Adipose tissue (tissue), 3 donors: ENCODE data around the gene ZNF428. TPM values are rescaled to one million over a fixed set of nuclear protein-coding genes. Genes with fewer than 3 reads are reported as not detected.

ENCODE experiments used
- H3K27ac ChIP-seq: one replicate; pipeline ENCODE4 v1.5.1; 2013; ENCODE audit warnings: low read depth, low read length
- WGBS, 3 donors: extraction: QIAGEN DNeasy Blood & Tissue Kit; methylation state at CpG; one replicate each; pipeline ENCODE4 v1.1.7; 2013; 5-methylcytosine and 5-hydroxymethylcytosine counted together
- polyA plus RNA-seq, 3 donors: library from polyadenylated mRNA; stranded (reverse); fragments of 200-250 nt; gene quantifications; one replicate each; pipeline ENCODE4 v1.2.3, GENCODE V29; 2013
- donor health status: healthy with polysubstance abuse.
- donor health status: Bipolar disorder and iron deficiency.
- donor health status: healthy.

ZNF428 gene
- polyA plus RNA-seq, 3 donors: 19.9 to 28.6 (median 25.5) TPM

DNA sequence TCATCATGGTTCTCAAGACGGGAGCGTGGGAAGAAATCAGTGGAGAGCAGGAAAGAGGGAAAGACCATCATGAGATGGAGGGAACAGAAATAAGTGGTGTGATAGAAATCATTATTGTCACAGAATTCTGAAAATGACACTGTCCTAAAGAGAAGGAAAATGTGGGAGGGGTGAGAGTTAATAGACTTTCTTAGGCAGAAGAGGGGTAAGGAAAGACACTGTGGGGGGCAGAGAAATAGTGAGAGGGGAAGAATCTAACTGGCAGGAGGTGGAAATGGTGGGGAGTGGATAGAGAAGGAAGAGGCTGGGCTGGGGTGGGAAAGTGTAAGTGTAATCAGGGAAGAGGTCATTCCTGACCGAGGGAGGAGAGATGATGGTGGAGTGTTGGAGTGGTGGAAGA lies 40.6 kb downstream of the ZNF428 start:
- H3K27ac ChIP-seq: no peak overlapping the region
- 71 to 86% (median 81%) methylated on average over 3 of the region's 3 CpGs for WGBS, 3 donors

- no peak overlapping the region for H3K27ac ChIP-seq
- WGBS, 3 donors: 61 to 70% (median 69%) methylated on average over 37 of the region's 37 CpGs
Measured at GRCh38 chr19:43575955-43576878, 43.2 kb downstream of the ZNF428 start.

DNA sequence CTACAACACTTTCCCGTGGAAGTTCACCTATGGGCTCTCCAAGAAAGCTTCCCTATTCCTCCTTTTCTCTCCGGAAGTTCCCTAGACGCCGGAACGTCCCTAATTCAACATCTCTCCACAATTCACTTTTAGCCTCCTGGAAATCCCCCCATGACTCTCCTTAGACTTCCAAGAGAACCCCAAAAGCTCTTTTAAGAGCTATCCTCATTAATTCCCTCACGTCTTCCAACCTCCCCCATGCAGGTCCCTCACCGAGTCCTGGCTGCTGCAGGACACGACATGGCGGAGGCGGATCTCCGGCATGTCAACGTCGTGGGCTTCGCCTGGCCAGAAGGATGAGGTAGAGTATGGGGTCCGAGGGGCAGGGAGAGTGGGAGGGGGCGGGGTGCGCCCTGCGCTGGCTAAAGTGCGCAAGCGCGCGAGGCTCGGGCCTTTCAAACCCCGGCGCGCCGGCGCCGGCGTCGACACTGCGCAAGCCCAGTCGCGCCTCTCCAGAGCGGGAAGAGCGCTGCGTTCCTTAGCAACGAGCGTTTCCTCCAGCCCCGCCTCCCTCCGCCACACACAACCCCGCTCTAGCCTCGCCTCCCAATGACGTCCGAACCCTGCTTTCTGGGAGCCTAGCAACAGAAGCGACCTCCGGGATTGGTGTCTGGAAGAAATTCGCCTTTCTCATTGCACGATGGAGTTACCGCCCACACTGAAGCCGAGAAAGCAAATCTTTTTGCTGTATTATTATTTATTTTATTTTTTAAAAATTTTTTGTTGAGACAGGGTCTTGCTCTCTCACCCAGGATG lies 44.1 kb downstream of the ZNF428 start, which contains the start of the genes PINLYP and XRCC1:
PINLYP (plus strand) TSS at position 646 of the 795 bp plus-strand sequence. CDS start 1,391 bp downstream, outside the sequence.
XRCC1 (minus strand) TSS at position 372 of the 795 bp plus-strand sequence; CDS start at position 303, 69 bp downstream.
- no peak within 1 kb of the TSS for H3K27ac ChIP-seq
- WGBS, 3 donors: 0 to 1% (median 0%) methylated on average over 51 of the region's 51 CpGs

DNA sequence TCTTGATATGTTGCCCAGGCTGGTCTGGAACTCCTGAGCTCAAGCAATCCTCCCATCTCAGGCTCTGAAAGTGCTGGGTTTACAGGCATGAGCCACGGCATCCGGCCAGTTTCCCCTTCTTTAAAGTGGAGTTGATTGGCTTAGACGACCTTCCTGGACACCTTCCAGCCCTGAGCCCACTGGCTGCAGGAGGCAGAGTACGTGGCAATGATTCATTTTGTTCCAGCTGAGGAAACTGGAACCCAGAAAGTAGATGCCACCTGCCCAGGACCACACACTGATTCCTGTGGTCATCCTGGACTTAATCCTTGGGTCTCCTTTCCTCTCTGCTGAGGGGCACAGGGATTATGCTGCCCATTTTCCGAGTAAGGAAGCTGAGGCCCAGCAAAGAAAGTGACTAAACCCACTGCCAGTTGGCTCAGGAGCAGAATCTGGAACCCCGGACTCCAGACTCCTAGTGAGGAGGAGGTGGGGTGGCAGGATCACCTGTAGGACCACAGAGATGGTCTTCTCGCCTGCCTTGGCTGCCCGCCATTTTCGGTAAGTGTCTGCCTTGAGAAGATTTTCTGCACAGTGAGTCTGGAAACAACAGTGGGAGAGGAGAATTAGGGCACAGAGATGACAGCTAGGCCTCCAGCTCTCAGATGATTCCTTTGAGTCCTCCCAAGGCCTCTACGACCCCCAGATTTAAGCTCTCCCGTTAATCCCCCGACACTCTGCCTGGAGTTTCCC lies 44.8 kb downstream of the ZNF428 start:
- 29 to 33% (median 31%) methylated on average over 12 of the region's 12 CpGs for WGBS, 3 donors
- H3K27ac ChIP-seq: no peak overlapping the region

- 76 to 88% (median 78%) methylated on average over 3 of the region's 3 CpGs for WGBS, 3 donors
Measured at GRCh38 chr19:43572171-43572588, 47.2 kb downstream of the ZNF428 start.

GRCh38 chr19:43570174-43570791 lies 49.1 kb downstream of the ZNF428 start:
- WGBS, 3 donors: 84 to 91% (median 90%) methylated on average over 5 of the region's 5 CpGs

More at GRCh38 chr19:43572171-43572588, 47.2 kb downstream of the ZNF428 start:
- no peak overlapping the region for H3K27ac ChIP-seq

GRCh38 chr19:43569657-43570056 lies 49.8 kb downstream of the ZNF428 start:
- WGBS, 3 donors: 68 to 89% (median 85%) methylated on average over 5 of the region's 5 CpGs
- no peak overlapping the region for H3K27ac ChIP-seq

More at GRCh38 chr19:43570174-43570791, 49.1 kb downstream of the ZNF428 start:
- H3K27ac ChIP-seq: no peak overlapping the region

DNA sequence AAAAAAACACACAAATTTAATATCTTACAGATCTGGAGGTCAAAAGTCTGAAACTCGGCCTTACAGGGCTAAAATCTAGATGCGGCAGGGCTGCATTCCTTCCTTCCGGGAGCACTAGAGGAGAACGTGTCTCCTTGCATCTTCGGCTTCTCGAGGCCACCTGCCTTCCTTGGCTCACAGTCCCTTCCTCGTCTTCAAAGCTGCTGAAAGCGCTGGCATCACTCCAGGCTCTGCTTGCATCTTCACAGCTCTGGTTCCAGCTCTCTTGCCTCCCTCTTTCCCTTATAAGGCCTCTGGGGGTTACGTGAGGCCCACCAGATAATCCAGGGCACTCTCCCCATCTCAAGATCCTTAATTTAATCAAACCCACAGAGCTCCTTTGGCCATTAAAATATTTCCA lies 54.6 kb downstream of the ZNF428 start:
- 63 to 83% (median 70%) methylated on average over 9 of the region's 9 CpGs for WGBS, 3 donors

DNA sequence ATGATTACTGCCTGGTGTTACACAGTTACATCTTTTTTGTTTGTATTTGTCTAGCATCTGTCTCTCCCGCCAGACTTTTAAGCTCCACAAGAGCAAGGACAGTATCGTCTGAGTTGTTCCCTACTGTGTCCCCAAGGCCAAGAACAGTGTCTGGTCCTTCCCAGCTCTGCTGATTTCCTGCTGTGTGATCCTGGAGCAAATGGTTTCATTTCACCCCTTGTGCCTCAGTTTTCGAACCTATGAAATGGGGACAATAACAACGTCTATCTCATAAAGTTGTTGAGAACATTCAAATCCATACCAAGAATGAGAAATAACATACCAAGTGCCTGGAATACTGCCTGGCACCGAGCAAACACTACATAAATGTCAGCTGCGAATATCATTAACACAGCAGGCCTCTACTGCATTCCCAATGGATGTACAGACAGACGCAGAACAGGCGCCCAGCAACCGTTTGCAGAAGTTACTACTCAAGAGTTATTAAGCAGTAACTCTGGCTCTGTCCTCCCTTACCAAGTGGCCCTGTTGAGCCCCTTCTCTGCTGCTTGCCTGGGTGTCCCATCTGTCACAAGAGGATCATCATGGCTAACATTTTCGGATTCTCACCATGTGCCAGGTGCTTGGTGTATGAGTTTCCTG lies 55.5 kb downstream of the ZNF428 start:
- H3K27ac ChIP-seq: no peak overlapping the region
- WGBS, 3 donors: 83 to 93% (median 91%) methylated on average over 10 of the region's 10 CpGs

More for the DNA sequence above, 54.6 kb downstream of the ZNF428 start:
- H3K27ac ChIP-seq: no peak overlapping the region

- WGBS, 3 donors: 35 to 69% (median 51%) methylated on average over 14 of the region's 14 CpGs
- peak overlapping the region; percentile 26 for H3K27ac ChIP-seq
Measured at GRCh38 chr19:43562698-43563241, 56.7 kb downstream of the ZNF428 start.

DNA sequence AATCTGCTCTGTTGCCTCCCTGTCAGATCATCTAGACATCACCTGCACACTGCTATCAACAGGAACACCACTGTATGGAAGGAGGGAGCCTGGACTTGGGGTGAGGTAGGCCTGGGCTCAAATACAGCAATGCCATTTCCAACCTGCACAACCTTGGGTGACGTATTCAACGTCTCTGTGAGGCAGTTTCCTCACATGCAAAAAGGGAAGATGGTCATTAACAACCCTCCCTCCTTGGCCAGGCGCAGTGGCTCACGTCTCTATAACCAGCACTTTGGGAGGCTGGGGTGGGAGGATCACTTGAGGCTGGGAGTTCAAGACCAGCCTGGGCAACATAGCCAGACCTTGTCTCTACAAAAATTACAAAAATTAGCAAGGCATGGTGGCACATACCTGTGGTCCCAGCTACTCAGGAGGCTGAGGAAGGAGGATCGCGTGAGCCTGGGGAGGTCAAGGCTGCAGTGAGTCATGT lies 57.2 kb downstream of the ZNF428 start:
- 52 to 85% (median 60%) methylated on average over 6 of the region's 6 CpGs for WGBS, 3 donors
- no peak overlapping the region for H3K27ac ChIP-seq

DNA sequence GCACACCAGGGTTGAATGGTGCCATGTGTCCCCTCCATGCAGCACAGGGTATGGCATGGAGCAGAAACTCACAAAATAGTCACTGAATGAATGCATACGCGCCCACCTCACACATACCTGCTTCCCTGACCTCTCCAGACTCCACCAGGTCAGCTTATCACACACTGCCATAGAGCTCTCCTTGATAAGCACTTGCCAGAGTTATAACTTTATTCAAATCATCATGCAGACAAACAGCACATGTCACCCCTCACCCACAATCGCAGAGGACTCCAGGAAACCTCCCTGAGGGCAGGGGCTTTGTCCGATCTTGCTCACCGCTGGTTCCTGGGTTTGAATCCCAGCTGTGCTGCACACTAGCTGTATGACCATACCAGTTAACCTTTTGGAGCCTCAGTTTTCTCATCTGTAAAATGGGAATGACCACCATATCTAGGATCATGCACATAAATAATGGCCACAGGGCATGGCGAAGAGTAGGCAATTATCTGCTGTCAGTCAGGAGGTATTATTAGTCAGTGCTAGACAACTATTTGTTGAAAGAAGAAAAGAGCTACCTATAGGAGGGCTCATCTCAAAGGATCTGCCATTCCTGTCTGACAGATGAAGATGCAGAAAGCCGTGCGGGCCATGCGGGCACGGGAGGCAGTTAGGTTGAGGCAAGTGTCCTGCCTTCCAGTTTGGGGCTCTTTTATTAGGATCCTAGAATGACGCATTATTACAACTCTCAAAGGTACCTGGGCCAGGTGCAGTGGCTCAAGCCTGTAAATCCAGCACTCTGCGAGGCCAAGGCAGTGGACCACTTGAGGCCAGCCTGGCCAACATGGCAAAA lies 58.1 kb downstream of the ZNF428 start:
- no peak overlapping the region for H3K27ac ChIP-seq

GRCh38 chr19:43560687-43561086 lies 58.7 kb downstream of the ZNF428 start:
- 79 to 87% (median 84%) methylated on average over 6 of the region's 6 CpGs for WGBS, 3 donors

More for the DNA sequence above, 58.1 kb downstream of the ZNF428 start:
- 92 to 94% (median 93%) methylated on average over 12 of the region's 12 CpGs for WGBS, 3 donors

More at GRCh38 chr19:43560687-43561086, 58.7 kb downstream of the ZNF428 start:
- H3K27ac ChIP-seq: no peak overlapping the region
